NCI-H345 treated with DMSO at 0.1 percent for 48 hours (cell line): ENCODE data around the gene ARHGAP24.
A peak's percentile ranks its signal among the peaks of the same experiment; 100 is the strongest.

Experiments
- DNase-seq: peaks from one replicate; lab custom pipeline; 2025; ENCODE audit not compliant: unreplicated experiment; lab: John Stamatoyannopoulos, UW

ARHGAP24 gene

GRCh38 chr4:86043755-86044592, 569.0 kb downstream of the ARHGAP24 start:
- peak; percentile 16 for DNase-seq

- no peak for DNase-seq
Observed at GRCh38 chr4:86044593-86044985, 569.6 kb downstream of the ARHGAP24 start.

GRCh38 chr4:86048426-86048825, 573.5 kb downstream of the ARHGAP24 start:
- no peak for DNase-seq

- no peak for DNase-seq
Observed at GRCh38 chr4:86050496-86050895, 575.5 kb downstream of the ARHGAP24 start.
